ENCODE measurements around the gene MLX. TPM values are rescaled to one million over a fixed set of nuclear protein-coding genes. Genes with fewer than 3 reads are reported as not detected.

MLX gene
- total RNA-seq, 1 experiment from 2014 or later, result 25.8 TPM

DNA sequence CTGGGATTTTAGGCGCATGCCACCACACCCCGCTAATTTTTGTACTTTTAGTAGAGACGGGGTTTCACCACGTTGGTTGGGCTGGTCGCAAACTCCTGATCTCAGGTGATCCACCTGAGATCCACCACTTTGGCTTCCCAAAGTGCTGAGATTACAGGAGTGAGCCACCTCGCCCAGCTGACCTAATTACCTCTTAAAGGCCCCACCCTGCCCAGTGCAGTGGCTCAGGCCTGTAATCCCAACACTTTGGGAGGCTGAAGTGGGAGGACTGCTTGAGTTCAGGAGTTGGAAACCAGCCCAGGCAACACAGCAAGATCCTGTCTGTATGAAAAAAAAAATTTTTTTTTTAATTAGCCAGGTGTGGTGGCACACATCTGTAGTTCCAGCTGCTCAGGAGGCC is 7.8 kb upstream of the MLX start:
- CTCF ChIA-PET, result no interaction called here

DNA sequence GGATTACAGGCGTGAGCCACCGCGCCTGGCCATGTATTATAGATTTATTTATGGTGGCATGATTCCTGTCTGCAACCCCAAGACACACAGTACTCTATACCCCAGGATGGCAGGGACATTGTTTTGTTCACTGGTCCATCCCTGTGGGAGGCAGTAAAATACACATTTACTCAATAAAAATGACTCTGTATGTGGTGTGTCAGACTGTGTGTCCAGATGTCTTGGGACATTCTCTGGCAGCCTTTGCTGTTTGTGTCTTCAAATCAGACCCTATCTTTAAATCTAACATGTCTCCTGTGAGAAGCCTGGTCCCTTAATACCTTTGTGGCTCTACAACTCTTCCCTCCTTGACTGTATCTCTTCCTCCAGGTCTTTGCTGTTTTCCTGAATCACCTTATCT is 6.7 kb upstream of the MLX start:
- H3K27ac ChIP-seq (ENCODE audit: low read length), result no peak overlapping the region
- ATAC-seq, result no peak
- H3K4me3 ChIP-seq (ENCODE audit: low read length), result no peak overlapping the region
- no peak for TF ChIP-seq EZH2phosphoT487 (IDR thresholded peaks at IDR 0.05; ENCODE audit: borderline replicate concordance, low read length)
- TF ChIP-seq EZH2 (IDR thresholded peaks at IDR 0.05; ENCODE audit: low read length, unreplicated experiment), result no peak
- TF ChIP-seq CTCF (conservative IDR thresholded peaks at IDR 0.05; ENCODE audit: low read depth, low read length), result no peak
- no TSS peak for BruUV-seq (replicated peaks)
- H2AFZ ChIP-seq (ENCODE audit: low read length), result no peak overlapping the region
- no peaks in the 10 kb centered on the region for H3K9me2 ChIP-seq (replicated peaks; ENCODE audit: low read length)
- H3K36me3 ChIP-seq (ENCODE audit: low read depth, low read length), result peaks cover 6% of the 10 kb centered on the region; the same call in 1 of the 2 replicates
- ChIA-PET POLR2A (ENCODE audit: unreplicated experiment) (no interaction called here), CTCF (interaction anchor here (0.5 kb wide), 1 partner anchor 53 kb away, joined by 3 read pairs; no protein-coding TSS in a partner anchor)
- H3K9me3 ChIP-seq (ENCODE audit: low read length), result no peaks in the 10 kb centered on the region
- H3K79me2 ChIP-seq (ENCODE audit: low read length), result peaks cover 35% of the 10 kb centered on the region
- peaks cover 17% of the 10 kb centered on the region for H3K4me1 ChIP-seq (ENCODE audit: insufficient read depth, low read length)
- H3K4me2 ChIP-seq (ENCODE audit: low read length), result no peak overlapping the region
- H3K9ac ChIP-seq (ENCODE audit: low read length), result no peak overlapping the region
- intact Hi-C loops (cut with micrococcal nuclease), result no loop called here
- H3K27me3 ChIP-seq (ENCODE audit: low read length), result no peaks in the 10 kb centered on the region
- H4K20me1 ChIP-seq (ENCODE audit: low read length), result no peaks in the 10 kb centered on the region
- no peaks in the 10 kb centered on the region for H3F3A ChIP-seq (ENCODE audit: low read length, unreplicated experiment)
- DNase-seq, result no peak

More for the DNA sequence above, 7.8 kb upstream of the MLX start:
- no peaks in the 10 kb centered on the region for H4K20me1 ChIP-seq (ENCODE audit: low read length)
- no peaks in the 10 kb centered on the region for H3K9me3 ChIP-seq (ENCODE audit: low read length)
- H3K27ac ChIP-seq (ENCODE audit: low read length), result no peak overlapping the region
- BruUV-seq (replicated peaks), result no TSS peak
- H2AFZ ChIP-seq (ENCODE audit: low read length), result no peak overlapping the region
- no peak for DNase-seq
- no peak for ATAC-seq
- peaks cover 42% of the 10 kb centered on the region for H3K79me2 ChIP-seq (ENCODE audit: low read length)
- no peak overlapping the region for H3K4me2 ChIP-seq (ENCODE audit: low read length)
- intact Hi-C loops (cut with micrococcal nuclease), result no loop called here
- H3K27me3 ChIP-seq (ENCODE audit: low read length), result no peaks in the 10 kb centered on the region
- TF ChIP-seq CTCF (conservative IDR thresholded peaks at IDR 0.05; ENCODE audit: low read depth, low read length) (no peak), EZH2phosphoT487 (IDR thresholded peaks at IDR 0.05; ENCODE audit: borderline replicate concordance, low read length) (no peak), EZH2 (IDR thresholded peaks at IDR 0.05; ENCODE audit: low read length, unreplicated experiment) (no peak)
- H3K36me3 ChIP-seq (ENCODE audit: low read depth, low read length), result no peaks in the 10 kb centered on the region; the same call in 1 of the 2 replicates
- no peaks in the 10 kb centered on the region for H3F3A ChIP-seq (ENCODE audit: low read length, unreplicated experiment)
- no peak overlapping the region for H3K4me3 ChIP-seq (ENCODE audit: low read length)
- H3K4me1 ChIP-seq (ENCODE audit: insufficient read depth, low read length), result peaks cover 19% of the 10 kb centered on the region
- no peak overlapping the region for H3K9ac ChIP-seq (ENCODE audit: low read length)
- POLR2A ChIA-PET (ENCODE audit: unreplicated experiment), result no interaction called here
- no peaks in the 10 kb centered on the region for H3K9me2 ChIP-seq (replicated peaks; ENCODE audit: low read length)

GRCh38 chr17:42561897-42562387 is 5.0 kb upstream of the MLX start, which contains the start of gene COASY:
Gene COASY, plus strand, starts transcription at chr17:42562148. Its CDS starts 475 bp downstream, at chr17:42562623.
- peak within 1 kb of the TSS; percentile 99 for H3K4me2 ChIP-seq (ENCODE audit: low read length)

More at GRCh38 chr17:42561897-42562387, 5.0 kb upstream of the MLX start, which contains the start of gene COASY:
- no peaks in the 10 kb centered on the region for H3K9me2 ChIP-seq (replicated peaks; ENCODE audit: low read length)
- no peaks in the 10 kb centered on the region for H4K20me1 ChIP-seq (ENCODE audit: low read length)
- ATAC-seq (peak; percentile 68), DNase-seq (peak; percentile 94)
- H3K4me1 ChIP-seq (ENCODE audit: insufficient read depth, low read length), result peaks cover 20% of the 10 kb centered on the region
- ChIA-PET CTCF (no interaction called here), POLR2A (ENCODE audit: unreplicated experiment) (no interaction called here)
- no peaks in the 10 kb centered on the region for H3K27me3 ChIP-seq (ENCODE audit: low read length)
- peaks cover 6% of the 10 kb centered on the region; the same call in 1 of the 2 replicates for H3K36me3 ChIP-seq (ENCODE audit: low read depth, low read length)
- peaks cover 31% of the 10 kb centered on the region for H3K79me2 ChIP-seq (ENCODE audit: low read length)
- no TSS peak for BruUV-seq (replicated peaks)
- H3K27ac ChIP-seq (ENCODE audit: low read length), result peak within 1 kb of the TSS; percentile 76
- intact Hi-C loops (cut with micrococcal nuclease), result no loop called here
- H3K4me3 ChIP-seq (ENCODE audit: low read length), result peak within 1 kb of the TSS; percentile 83
- no peaks in the 10 kb centered on the region for H3F3A ChIP-seq (ENCODE audit: low read length, unreplicated experiment)
- TF ChIP-seq CTCF (conservative IDR thresholded peaks at IDR 0.05; ENCODE audit: low read depth, low read length) (no peak), EZH2phosphoT487 (IDR thresholded peaks at IDR 0.05; ENCODE audit: borderline replicate concordance, low read length) (no peak), EZH2 (IDR thresholded peaks at IDR 0.05; ENCODE audit: low read length, unreplicated experiment) (no peak)
- H3K9ac ChIP-seq (ENCODE audit: low read length), result peak within 1 kb of the TSS; percentile 95
- H2AFZ ChIP-seq (ENCODE audit: low read length), result peak within 1 kb of the TSS; percentile 93
- no peaks in the 10 kb centered on the region for H3K9me3 ChIP-seq (ENCODE audit: low read length)

Measured in PC-3 (cell line).